NCI-H146 treated with DMSO at 0.1 percent for 48 hours (cell line): Measurements from ENCODE around the gene C2orf69.

Experiments
- DNase-seq: peaks from one replicate; lab custom pipeline; 2025; ENCODE audit not compliant: unreplicated experiment; lab: John Stamatoyannopoulos, UW

C2orf69 gene

DNA sequence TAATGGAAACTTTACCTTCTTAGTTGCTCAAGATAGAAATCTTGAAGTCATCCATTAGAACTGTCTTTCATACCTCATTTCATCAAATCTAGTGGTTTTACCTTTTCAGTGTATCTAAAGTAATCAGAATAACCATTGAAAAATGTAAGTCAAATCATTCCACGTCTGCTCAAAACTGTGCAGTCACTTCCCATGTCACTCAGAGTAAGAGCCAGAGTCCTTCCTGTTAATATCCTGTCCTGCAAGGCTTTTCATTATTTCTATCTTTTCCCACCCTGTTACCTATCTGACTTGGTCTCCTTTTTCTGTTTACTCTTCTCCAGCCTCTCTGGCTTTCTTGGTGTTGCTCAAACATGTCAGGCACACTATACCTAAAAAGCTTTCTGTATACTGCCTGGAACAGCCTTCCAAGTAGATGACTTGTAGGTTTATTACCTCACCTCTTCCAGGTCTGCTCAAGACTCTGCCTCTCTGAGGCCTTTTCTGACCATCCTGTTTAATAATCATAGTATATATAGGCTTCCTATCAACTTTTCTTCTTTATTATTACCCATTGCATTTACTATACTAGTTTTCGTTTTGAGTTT, 3.4 kb downstream of the C2orf69 start:
- DNase-seq = no peak

DNA sequence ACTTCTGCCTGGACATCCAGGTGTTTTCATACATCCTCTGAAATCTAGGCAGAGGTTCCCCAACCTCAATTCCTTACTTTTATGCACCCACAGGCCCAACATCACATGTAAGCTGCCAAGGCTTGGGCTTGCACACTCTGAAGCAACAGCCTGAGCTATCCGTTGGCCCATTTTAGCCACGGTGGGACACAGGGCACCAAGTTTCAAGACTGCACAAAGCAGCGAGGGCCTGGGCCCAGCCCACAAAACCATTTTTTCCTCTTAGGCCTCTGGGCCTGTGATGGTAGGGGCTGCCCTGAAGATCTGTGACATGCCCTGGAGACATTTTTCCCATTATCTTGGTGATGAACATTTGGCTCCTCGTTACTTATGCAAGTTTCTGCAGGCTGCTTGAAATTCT, 5.9 kb downstream of the C2orf69 start:
- no peak for DNase-seq

DNA sequence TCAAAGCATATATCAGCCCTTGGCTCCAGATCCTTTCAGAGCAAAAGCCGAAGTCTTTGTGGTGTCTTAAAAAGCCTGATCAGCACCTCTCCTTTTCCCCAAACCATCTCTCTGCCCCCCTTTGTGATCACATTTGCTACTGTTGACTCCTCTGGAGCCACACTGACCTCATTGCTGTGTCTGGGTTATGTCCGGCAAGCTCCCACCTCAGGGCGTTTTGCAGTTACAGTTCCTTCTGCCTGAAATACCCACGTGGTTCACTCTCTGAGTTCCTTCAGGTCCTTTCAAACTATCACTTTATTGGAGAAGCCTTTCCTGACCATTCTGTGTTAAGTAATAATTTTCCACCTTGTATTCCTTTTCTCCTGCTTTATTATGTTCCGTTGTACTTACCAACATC, 11.8 kb downstream of the C2orf69 start:
- DNase-seq = no peak

DNA sequence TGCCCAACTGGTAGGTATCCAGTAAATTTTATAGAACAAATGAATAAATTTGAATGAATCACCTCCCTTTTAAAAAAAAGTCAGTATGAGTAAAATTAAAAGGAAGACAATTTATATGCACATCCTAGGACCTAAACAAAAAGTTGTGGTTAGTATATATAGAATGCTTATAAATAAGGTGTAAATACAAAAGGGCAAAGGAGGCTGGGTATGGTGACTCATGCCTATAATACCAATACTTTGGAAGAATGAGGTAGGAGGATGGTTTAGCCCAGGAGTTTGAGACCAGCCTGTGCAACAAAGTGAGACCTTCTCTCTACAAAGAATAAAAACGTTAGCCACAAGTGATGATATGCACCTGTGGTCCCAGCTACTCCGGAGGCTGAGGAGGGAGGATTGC, 12.8 kb downstream of the C2orf69 start:
- no peak for DNase-seq

DNA sequence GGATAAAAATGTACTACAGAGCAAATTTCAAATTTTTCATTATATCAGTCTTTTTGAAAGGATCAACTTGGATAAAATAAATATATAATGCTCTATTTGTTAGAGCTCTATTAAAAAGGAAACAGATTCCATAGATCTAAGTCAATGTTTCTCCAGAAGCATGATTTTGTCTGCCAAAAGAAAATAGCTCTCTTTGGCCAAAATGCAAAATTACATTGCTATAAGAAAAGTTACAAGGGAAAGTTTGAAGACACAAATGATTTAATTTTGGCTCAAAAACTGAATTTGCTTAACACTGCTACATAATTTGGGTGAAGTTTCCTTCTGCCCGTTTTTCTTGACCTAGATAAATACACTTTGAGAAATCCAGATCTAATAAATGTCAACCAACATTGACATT, 15.7 kb downstream of the C2orf69 start:
- DNase-seq = no peak

DNA sequence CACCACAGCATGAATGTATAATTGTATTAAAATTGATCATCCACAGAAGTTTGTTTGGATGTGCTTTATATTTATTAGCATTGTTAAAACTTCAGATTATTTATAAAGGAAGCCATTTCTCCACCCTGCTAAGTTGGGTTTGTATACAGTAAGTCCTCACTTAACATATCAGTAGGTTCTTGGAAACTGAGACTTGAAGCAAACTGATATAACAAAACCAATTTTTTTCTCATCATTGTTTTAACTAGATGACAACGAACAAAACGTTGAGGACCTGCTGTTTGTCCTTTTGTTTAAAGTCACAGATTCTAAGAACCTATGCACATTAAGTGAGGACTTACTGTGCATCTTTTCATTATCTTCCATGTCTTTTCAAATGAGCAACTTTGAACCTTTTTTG, 17.1 kb downstream of the C2orf69 start:
- no peak for DNase-seq

DNA sequence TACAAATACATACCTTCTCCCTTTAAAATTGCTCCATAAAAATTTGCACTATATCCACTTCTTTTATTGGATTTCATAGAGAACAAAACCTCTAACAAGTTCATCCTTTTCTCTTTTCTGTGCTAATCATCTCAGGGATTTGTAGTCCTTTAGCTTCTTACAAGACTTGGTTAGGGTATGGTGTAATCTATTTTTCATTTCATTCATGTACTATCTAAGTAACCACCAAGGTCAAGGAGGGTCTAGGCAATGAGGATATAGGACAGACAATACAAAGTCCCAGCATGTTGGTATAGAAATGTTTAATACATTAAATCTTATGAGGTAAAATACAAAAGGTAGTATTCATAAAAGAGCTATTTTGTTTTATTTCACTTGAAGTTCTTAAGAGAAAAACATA, 17.5 kb downstream of the C2orf69 start:
- DNase-seq = no peak

DNA sequence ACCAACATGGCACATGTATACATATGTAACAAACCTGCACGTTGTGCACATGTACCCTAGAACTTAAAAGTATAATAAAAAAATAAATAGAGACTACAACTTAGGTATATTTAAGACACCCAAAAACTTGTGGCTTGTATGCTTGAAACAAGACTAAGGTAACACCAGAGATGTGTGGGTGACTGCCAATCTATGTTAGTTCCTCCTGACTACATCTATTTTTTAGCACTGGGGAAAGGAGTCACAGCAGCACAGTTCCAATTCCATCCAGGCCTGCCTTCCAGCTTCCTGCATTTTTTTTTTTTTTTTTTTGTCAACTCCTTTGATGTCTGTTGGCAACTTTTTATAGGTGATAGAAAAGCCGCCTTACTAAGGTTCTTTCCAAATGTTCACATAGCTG, 18.2 kb downstream of the C2orf69 start:
- no peak for DNase-seq

DNA sequence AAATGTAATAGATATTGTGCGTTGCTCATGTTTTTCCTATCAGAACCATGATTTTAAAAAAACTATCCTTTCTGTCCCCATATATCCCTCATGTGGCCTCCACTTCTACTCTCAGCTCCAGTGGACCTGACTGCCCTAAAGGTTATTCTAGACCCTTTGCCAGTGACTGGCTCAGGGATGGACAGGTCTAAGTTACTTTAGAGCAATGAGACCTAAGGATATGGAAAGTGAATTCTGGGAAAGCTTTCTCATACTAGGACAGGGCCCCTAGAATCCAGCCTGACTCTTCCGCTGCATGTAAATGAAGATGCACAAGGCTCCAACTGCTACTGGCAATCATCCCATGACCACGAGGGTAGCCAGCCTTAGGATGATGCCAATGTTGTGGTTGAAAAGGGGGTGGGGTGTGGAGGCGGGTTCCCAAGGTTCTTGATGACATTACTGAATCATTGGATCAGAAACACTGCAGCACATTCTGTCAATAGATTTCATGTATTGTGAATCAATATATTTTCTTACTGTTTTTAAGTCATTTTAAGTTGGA, 21.3 kb downstream of the C2orf69 start:
- no peak for DNase-seq

DNA sequence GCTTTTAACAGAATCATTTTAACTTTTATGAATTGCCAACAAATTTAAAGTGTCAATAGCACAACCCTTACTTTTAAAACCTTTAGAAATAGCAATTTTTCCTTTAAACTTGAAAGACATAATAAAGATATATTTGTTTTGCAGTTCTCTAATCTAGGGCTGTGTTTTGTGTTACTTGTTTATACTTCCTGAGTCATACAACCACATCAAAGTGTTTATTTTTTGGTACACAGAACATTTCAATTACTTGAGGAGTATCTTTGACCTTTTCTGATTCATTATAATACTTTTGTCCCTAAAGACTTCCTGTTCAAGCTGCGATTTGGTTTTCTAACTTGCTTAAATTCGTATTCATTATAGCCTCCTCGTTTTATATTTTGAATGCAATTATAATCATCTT, 22.4 kb downstream of the C2orf69 start:
- DNase-seq = no peak

DNA sequence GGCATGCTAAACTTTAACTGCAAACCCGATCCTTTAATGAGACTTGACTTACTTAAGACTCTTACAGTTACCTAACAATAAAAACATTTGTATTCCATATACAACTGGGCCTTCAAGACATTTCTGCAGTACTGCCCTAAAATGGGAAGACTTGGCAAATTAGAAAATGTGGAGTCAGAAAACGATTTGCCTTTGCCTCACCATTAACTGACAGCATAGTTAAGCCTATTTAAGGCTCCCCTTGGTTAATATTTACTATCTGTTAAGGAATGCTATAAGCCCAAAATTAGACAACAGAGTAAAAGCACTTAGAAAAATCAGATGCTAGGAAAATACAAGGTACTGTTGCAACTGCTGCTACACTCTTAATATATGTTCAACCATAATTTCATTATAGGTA, 25.5 kb downstream of the C2orf69 start:
- DNase-seq = no peak

DNA sequence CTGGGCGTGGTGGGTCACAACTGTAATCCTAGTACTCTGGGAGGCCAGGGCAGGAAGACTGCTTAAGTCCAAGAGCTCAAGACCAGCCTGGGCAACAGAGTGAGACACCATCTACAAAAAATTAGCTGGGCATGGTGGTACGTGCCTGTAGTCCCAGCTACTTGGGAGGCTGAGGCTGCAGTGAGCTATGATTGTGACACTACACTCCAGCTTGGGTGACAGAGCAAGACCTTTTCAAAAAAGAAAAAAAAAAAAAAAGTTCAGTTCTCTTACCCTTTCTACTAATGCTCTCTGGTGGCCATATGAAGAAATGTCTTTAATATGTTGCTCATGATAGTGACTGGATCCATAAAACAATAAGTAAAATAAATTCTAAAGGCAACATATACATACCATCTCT, 29.3 kb downstream of the C2orf69 start:
- peak; percentile 1 for DNase-seq

DNA sequence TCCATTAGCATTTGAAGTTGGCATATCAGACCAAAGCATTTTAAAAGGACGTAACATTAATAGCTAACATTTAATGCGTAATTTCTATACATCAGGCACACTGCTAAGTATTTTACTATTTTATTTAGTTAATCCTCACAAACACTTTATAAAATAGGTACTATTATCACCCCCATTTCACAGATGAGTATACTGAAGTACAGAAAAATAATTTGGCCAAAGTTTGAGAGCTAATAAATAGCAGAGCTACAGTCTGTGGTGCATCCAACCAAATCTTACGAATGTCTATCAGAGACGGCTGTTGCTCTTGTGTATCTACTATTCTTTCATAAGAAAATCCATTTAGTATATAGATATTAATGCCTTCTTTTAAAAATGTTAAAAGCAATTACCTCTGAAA, 32.3 kb downstream of the C2orf69 start:
- no peak for DNase-seq

DNA sequence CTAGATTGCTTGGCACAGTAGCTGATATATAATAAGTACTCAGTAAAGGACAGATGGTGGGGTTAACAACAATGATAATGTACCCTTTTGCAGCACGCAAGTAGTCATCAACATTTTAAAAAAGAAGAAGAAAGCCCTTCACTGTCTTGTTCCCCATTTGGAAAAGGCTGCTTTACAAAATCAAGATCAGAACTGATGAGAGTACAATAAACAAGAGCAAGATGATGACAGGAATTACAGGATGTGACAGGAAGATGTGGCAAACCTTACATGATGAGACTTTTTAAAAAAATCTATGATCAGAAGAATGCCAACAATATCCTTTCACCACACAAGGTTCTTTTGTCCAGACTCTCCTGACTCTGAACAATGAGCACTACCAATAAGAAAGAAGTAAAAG, 35.1 kb downstream of the C2orf69 start:
- DNase-seq = no peak

DNA sequence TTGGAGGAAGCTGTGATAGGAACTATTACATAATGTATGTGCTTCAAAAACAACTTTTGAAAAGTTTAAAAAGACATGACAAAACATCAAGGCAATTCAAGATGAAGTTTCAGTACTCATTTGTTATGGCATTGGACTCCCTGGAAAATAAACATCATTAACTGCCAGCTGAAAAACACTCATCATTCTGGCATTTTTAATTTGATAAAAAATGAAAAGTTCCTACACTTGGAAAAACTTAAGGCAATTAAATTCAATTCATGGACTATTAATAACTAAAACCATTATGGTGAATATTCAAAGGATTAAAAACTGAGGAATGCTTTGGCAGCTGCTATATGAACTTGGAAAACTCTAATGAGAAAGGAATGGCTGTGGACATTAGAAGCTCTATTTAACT, 35.7 kb downstream of the C2orf69 start:
- DNase-seq = no peak

DNA sequence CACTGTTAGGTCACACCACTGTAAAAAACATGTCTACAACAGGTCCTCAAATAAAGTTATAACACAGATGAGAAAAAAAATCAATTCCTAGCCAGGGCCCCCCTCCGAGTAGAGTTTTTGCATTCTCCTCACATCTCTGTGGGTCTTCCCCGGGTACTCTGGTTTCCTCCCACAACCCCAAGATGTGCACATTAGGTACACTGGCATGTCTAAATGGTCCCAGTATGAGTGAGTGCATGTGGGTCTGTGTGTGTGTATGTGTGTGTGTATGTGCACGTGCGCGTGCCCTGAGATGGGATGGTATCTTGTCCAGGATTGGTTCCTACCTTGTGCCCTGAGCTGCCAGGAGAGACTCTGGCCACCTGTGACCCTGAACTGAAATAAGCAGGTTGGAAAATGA, 39.3 kb downstream of the C2orf69 start:
- no peak for DNase-seq

DNA sequence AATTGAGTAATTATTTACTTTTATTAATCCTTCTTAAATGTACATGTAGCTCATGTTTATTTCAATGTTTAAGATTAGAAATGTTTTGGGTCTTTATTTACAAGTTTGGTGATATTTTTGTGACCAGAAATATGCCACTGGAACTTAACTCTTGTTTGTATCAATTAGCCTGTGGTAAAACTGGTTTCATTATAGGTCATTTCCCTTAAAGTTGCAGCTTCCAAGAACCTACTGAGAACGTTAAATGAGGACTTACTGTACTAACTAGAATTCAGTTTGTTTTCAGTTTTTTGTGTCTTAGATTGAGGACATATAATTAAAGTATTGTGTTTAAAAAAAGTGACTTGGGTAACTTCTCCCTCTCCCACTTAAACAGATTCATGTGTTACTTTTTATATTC, 39.9 kb downstream of the C2orf69 start:
- no peak for DNase-seq

DNA sequence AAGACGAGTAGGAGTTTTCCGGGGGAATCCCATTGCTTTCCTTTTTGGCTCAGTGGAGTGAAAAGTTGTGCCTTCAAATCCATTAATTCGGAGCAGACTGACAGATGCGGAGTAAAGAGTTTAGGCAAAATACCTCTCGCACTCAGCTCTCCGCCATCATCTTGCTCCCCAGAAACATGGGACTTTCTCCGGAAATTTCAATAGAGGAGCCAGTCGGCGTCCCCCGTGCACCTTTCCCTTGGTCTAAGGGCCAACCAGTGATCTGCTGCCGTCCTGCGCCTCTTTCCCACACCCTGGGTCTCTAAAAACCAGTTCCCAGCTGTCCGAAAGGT, 43.9 kb downstream of the C2orf69 start:
- no peak for DNase-seq

DNA sequence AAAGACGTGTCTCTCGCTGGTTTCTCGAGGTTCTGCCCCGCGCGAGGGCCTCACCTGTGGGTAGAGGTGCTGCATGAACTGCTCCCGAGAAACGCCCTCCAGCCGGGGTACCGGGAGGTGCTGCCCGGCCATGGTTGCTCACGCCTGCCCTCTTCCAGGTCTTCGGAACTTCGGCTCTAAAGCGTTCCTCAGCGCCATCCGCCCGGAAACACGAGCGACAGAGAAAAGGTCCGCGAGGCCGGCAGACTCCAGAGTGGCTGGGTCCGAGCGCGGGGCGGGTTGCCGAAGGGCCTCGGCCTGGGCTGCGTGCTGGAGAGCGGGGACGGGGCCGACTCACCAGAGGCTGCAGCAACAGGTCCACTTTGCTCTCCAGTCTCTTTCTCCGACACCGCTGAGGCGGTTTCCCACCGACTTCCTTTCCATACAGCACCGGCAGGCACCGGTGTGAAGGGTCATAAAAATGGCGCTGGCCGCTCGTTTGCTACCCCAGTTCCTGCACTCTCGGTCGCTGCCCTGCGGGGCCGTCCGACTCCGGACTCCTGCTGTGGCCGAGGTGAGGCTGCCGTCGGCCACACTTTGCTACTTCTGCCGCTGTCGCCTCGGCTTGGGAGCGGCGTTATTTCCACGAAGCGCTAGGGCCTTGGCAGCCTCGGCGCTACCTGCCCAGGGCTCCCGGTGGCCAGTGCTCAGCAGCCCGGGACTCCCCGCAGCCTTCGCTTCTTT, 44.4 kb downstream of the C2orf69 start, which contains the start of the genes MAIP1 and TYW5:
MAIP1 (plus strand) TSS at position 244 of the 723 bp plus-strand sequence; CDS start at position 461, 217 bp downstream.
TYW5 (minus strand) TSS at position 153 of the 723 bp plus-strand sequence; CDS start at position 132, 21 bp downstream.
- DNase-seq = peak; percentile 71

DNA sequence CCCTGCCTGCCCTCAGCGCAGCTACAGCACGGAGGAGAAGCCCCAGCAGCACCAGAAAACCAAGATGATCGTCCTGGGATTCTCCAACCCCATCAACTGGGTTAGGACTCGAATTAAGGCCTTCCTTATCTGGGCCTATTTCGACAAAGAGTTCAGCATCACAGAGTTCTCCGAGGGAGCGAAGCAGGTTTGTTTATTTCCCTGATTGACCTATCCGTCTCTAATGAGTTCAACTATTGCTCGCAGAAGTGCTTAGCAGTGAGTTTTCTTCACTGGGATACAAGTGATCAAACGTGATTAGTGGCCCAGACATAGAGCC, 44.9 kb downstream of the C2orf69 start:
- DNase-seq = no peak

DNA sequence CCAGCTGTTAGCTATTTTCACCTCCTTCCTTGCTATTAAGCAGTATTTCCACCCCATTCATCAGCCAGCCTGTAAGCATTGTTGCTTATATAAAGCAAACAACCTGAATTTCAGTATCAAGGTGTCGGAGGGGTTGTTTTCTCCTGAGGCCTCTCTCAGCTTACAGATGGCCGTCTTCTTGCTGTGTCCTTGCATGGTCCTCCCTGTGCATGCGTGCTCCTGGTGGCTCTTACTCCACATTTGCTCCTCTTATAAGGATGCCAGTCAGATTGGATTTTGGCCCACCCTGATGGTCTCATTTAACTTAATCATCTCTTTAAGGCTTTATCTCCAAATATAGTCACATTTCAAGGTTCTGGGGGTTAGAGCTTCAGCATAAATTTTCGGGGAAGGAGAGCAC, 46.9 kb downstream of the C2orf69 start:
- DNase-seq = no peak

DNA sequence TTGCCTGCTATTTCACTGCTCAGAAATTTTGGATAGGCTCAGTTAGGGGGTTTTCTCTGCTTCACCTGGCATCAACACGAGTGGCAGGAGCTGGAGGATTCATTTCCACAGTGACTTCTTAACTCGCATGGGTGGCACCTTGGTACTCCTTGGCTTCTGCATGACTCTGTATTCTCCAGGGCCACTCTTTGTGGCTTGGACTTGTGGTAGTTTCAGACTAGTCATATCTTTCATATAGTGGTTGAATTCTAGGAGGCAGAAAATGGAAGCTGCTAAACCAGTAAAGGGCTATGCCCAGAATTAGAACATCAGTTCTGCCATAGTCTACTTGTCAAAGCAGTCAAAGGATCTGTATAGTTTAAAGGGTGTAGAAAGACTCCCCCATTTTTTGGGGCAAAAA, 51.1 kb downstream of the C2orf69 start:
- no peak for DNase-seq

DNA sequence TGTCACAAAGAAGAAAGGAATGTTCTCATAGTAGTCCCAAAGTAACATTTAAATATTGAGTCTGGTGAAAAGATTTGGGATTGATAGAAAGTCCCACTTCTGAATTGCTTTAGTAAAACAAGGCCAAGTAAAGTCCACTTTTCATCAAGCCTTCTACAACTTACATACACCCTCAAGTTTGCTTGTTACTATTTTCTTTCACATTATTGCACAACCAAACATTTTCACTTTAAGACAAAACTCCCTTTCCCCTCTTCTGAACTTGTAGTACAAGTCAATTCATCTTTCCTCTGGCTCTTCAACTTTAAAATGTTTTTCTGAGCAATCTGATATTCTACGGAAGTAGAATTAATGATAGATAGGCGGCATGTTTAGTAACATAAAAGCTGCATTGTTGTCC, 55.3 kb downstream of the C2orf69 start:
- no peak for DNase-seq
